Lower leg skin (tissue), 3 donors: ENCODE measurements around the gene DCDC2B.

Experiments
- POLR2A ChIP-seq, 2 donors: fragments of 450-650 bp; IDR thresholded peaks; one replicate each; pipeline ENCODE4 v1.6.1; 2016 to 2017; ENCODE audit warnings: antibody characterized with exemption in 2 of 2, mild to moderate bottlenecking in 1 of 2, moderate library complexity in 1 of 2
- TF ChIP-seq, protein P1 (sequence below), 3 donors: fragments of 450-650 bp; IDR thresholded peaks; one replicate each; pipeline ENCODE4 v1.5.1; 2016; ENCODE audit warnings: antibody characterized with exemption in 3 of 3, mild to moderate bottlenecking in 3 of 3, moderate library complexity in 2 of 3

DNA sequence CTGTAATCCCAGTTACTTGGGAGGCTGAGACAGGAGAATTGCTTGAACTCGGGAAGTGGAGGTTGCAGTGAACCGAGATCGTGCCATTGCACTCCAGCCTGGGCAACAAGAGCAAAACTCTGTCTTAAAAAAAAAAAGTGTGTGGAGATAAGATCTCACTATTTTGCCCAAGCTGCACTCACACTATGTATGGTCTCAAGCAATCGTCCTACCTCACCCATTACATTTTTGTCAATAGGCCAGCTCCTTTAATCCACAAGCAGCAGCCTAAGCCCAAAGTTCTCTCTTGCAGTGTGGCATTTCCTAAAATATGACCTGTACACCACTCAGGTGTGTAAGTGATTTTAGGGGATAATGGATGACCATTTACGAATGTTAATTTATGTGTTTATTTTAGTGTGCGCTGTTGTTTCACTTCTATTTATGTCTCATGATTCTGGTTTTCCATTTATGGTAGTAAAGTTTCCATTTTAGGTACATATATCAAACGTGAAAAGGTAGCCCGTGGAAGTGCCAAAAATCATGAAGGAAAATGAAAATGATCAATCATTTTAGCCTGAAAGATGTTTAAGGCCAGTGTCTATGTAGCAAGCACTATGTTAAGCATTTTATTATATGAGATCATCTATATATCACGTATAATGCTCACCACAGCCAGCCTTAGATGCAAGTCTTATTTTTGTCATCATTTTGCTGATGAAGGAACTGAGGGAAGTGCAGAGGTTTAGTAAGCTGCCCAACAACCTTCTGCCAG, 47.8 kb downstream of the DCDC2B start:
- TF ChIP-seq, protein P1, sequence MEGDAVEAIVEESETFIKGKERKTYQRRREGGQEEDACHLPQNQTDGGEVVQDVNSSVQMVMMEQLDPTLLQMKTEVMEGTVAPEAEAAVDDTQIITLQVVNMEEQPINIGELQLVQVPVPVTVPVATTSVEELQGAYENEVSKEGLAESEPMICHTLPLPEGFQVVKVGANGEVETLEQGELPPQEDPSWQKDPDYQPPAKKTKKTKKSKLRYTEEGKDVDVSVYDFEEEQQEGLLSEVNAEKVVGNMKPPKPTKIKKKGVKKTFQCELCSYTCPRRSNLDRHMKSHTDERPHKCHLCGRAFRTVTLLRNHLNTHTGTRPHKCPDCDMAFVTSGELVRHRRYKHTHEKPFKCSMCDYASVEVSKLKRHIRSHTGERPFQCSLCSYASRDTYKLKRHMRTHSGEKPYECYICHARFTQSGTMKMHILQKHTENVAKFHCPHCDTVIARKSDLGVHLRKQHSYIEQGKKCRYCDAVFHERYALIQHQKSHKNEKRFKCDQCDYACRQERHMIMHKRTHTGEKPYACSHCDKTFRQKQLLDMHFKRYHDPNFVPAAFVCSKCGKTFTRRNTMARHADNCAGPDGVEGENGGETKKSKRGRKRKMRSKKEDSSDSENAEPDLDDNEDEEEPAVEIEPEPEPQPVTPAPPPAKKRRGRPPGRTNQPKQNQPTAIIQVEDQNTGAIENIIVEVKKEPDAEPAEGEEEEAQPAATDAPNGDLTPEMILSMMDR (IDR thresholded peaks at IDR 0.05) = no peak
- no peak for TF ChIP-seq POLR2A (IDR thresholded peaks at IDR 0.05)
